Lower lobe of right lung (tissue), 2 donors: ENCODE measurements around the gene DNAH3. TPM values are rescaled to one million over a fixed set of nuclear protein-coding genes. Genes with fewer than 3 reads are reported as not detected.

ENCODE experiments used
- ATAC-seq, 2 donors: fragments of 200-7000 bp; cut with Tn5 transposase; one replicate each; pipeline ENCODE4 v1.9.1; 2020 to 2022; ENCODE audit warnings: mild to moderate bottlenecking in 2 of 2, moderate library complexity in 2 of 2
- DNase-seq: peaks from one replicate; pipeline ENCODE4 v3.0.0-alpha.2; 2020
- H3K27ac ChIP-seq: fragments of 200-600 bp; one replicate; pipeline ENCODE4 v1.8.0; 2022
- H3K27me3 ChIP-seq: fragments of 200-600 bp; one replicate; pipeline ENCODE4 v1.8.0; 2022; ENCODE audit warnings: low read depth
- H3K36me3 ChIP-seq: fragments of 200-600 bp; one replicate; pipeline ENCODE4 v1.8.0; 2022; ENCODE audit warnings: mild to moderate bottlenecking
- H3K4me1 ChIP-seq: fragments of 200-600 bp; one replicate; pipeline ENCODE4 v1.8.0; 2022
- H3K4me3 ChIP-seq: fragments of 200-600 bp; one replicate; pipeline ENCODE4 v1.8.0; 2022; ENCODE audit warnings: mild to moderate bottlenecking
- H3K9me3 ChIP-seq: fragments of 200-600 bp; one replicate; pipeline ENCODE4 v1.8.0; 2022
- CTCF ChIP-seq: fragments of 200-600 bp; IDR thresholded peaks from one replicate; pipeline ENCODE4 v1.8.0; 2022; ENCODE audit warnings: antibody characterized with exemption, mild to moderate bottlenecking
- intact Hi-C: fragments of 100-400 bp; cut with DNase I; formaldehyde crosslinking; loops from one replicate; pipeline ENCODE4 v1.11.0; 2022
- total RNA-seq: library from RNA; stranded (reverse); fragmentation: NEBNext Ultra II Directional; extraction: Animal tissue kit (Norgen Biotek cat#: 25700); gene quantifications from one replicate; pipeline ENCODE4 v1.2.1, GENCODE V29; 2021
- donor health status: DM: no; HTN: yes; CAD: no; lungs with severe emphysema.

The DNAH3 gene
- total RNA-seq, 1 donor from 2014 or later: 10.9 TPM

- Histone ChIP-seq H3K27me3 (no peaks in the 10 kb centered on the region), H3K36me3 (no peaks in the 10 kb centered on the region), H3K27ac (no peak overlapping the region), H3K4me1 (no peaks in the 10 kb centered on the region), H3K4me3 (no peak overlapping the region), H3K9me3 (no peaks in the 10 kb centered on the region)
- no peak for TF ChIP-seq CTCF
- ATAC-seq: no peak
- intact Hi-C loops: no loop called here
- DNase-seq: no peak
Observed at GRCh38 chr16:20971401-20971800, 179.2 kb downstream of the DNAH3 start.

GRCh38 chr16:20969386-20969785 is 181.3 kb downstream of the DNAH3 start:
- H3K27me3 ChIP-seq: no peaks in the 10 kb centered on the region
- ATAC-seq (no peak), DNase-seq (no peak)
- no peak for TF ChIP-seq CTCF
- no peaks in the 10 kb centered on the region for H3K4me1 ChIP-seq
- intact Hi-C loops: no loop called here
- H3K36me3 ChIP-seq: no peaks in the 10 kb centered on the region
- no peak overlapping the region for H3K27ac ChIP-seq
- H3K9me3 ChIP-seq: no peaks in the 10 kb centered on the region
- no peak overlapping the region for H3K4me3 ChIP-seq

GRCh38 chr16:20968765-20969164 is 181.9 kb downstream of the DNAH3 start:
- DNase-seq (no peak), ATAC-seq (no peak)
- Histone ChIP-seq H3K27ac (no peak overlapping the region), H3K4me3 (no peak overlapping the region), H3K4me1 (no peaks in the 10 kb centered on the region), H3K27me3 (no peaks in the 10 kb centered on the region), H3K9me3 (no peaks in the 10 kb centered on the region), H3K36me3 (no peaks in the 10 kb centered on the region)
- intact Hi-C loops: no loop called here
- TF ChIP-seq CTCF: no peak

- ATAC-seq: no peak
- TF ChIP-seq CTCF: no peak
- H3K36me3 ChIP-seq: no peaks in the 10 kb centered on the region
- no peak for DNase-seq
- no peaks in the 10 kb centered on the region for H3K9me3 ChIP-seq
- intact Hi-C loops: no loop called here
- H3K4me3 ChIP-seq: no peak overlapping the region
- H3K4me1 ChIP-seq: no peaks in the 10 kb centered on the region
- H3K27me3 ChIP-seq: no peaks in the 10 kb centered on the region
- H3K27ac ChIP-seq: no peak overlapping the region
Observed at GRCh38 chr16:20960899-20961298, 189.7 kb downstream of the DNAH3 start.

- ATAC-seq: no peak
- H3K4me3 ChIP-seq: no peak overlapping the region
- no peaks in the 10 kb centered on the region for H3K36me3 ChIP-seq
- no peaks in the 10 kb centered on the region for H3K27me3 ChIP-seq
- intact Hi-C loops: no loop called here
- no peak overlapping the region for H3K27ac ChIP-seq
- no peak for DNase-seq
- no peaks in the 10 kb centered on the region for H3K4me1 ChIP-seq
- H3K9me3 ChIP-seq: no peaks in the 10 kb centered on the region
- TF ChIP-seq CTCF: no peak
Observed at GRCh38 chr16:20957153-20957552, 193.5 kb downstream of the DNAH3 start.

GRCh38 chr16:20956319-20956718 is 194.3 kb downstream of the DNAH3 start:
- DNase-seq: no peak
- intact Hi-C loops: no loop called here
- H3K9me3 ChIP-seq: no peaks in the 10 kb centered on the region

More at GRCh38 chr16:20956319-20956718, 194.3 kb downstream of the DNAH3 start:
- Histone ChIP-seq H3K4me1 (no peaks in the 10 kb centered on the region), H3K27me3 (no peaks in the 10 kb centered on the region), H3K4me3 (no peak overlapping the region), H3K27ac (no peak overlapping the region), H3K36me3 (no peaks in the 10 kb centered on the region)
- no peak for ATAC-seq
- no peak for TF ChIP-seq CTCF
